HepG2 (cell line): Measurements from ENCODE around the gene IRF2. TPM values are rescaled to one million over a fixed set of nuclear protein-coding genes. Genes with fewer than 3 reads are reported as not detected.

ENCODE experiments used
- AGO1 ChIP-seq: fragments of 200-400 bp; formaldehyde crosslinking; IDR thresholded peaks from 2 replicates; pipeline ENCODE4 v1.6.1; 2017; ENCODE audit warnings: mild to moderate bottlenecking, low read depth, low read length, moderate library complexity; ENCODE audit not compliant: poor library complexity, severe bottlenecking
- BCLAF1 ChIP-seq: fragments of 450-650 bp; IDR thresholded peaks from 2 replicates; pipeline ENCODE4 v1.6.1; 2017; ENCODE audit warnings: mild to moderate bottlenecking
- DZIP1 ChIP-seq: sonication (generic); formaldehyde crosslinking; IDR thresholded peaks from 2 replicates; pipeline ENCODE4 v1.5.0; 2020; ENCODE audit warnings: mild to moderate bottlenecking, missing genetic modification reagents
- HMGXB3 ChIP-seq: sonication (generic); formaldehyde crosslinking; IDR thresholded peaks from 2 replicates; pipeline ENCODE4 v1.4.0; 2020; ENCODE audit warnings: missing genetic modification reagents, borderline replicate concordance
- HNRNPLL ChIP-seq: fragments of 200-400 bp; formaldehyde crosslinking; IDR thresholded peaks from 2 replicates; pipeline ENCODE4 v1.6.1; 2017; ENCODE audit warnings: mild to moderate bottlenecking, low read depth, low read length; ENCODE audit not compliant: poor library complexity, severe bottlenecking
- NFYB ChIP-seq: sonication (generic); formaldehyde crosslinking; IDR thresholded peaks from 2 replicates; pipeline ENCODE4 v1.4.0; 2020; ENCODE audit warnings: missing genetic modification reagents
- SSRP1 ChIP-seq: IDR thresholded peaks from 2 replicates; pipeline ENCODE4 v1.6.1; 2016; ENCODE audit warnings: control low read depth
- TCF7L2 ChIP-seq: IDR thresholded peaks from 2 replicates; pipeline ENCODE4 v1.6.1; 2011; ENCODE audit warnings: mild to moderate bottlenecking, low read depth, low read length, moderate library complexity
- ZNF230 ChIP-seq: sonication (generic); formaldehyde crosslinking; IDR thresholded peaks from 2 replicates; pipeline ENCODE4 v1.4.0; 2020; ENCODE audit warnings: mild to moderate bottlenecking, missing genetic modification reagents
- ZNF546 ChIP-seq: sonication (generic); formaldehyde crosslinking; conservative IDR thresholded peaks from 2 replicates; pipeline ENCODE4 v1.8.1; 2023; ENCODE audit warnings: mild to moderate bottlenecking, missing genetic modification reagents
- polyA plus RNA-seq, 8 experiments: library from polyadenylated mRNA; depleted of rRNA in 3 of 8; stranded (reverse) in 7 of 8; unstranded in 1 of 8; fragments of >200 nt; fragmentation: Illumina TruSeq in 4 of 8; extraction: Trizol in 4 of 8; gene quantifications; 2 replicates each; pipeline versions ENCODE4 v1.2.1 to v1.2.3, GENCODE V29; 2011 to 2016; ENCODE audit warnings: low read depth in 4 of 8, missing spikeins in 1 of 8, mixed read lengths in 1 of 8; ENCODE audit not compliant: insufficient read depth in 1 of 8
- total RNA-seq, 5 experiments: library from RNA; depleted of rRNA; stranded (reverse); fragments of >200 nt; fragmentation: Illumina TruSeq; extraction: Trizol; gene quantifications; 2 replicates each; pipeline ENCODE4 v1.2.3, GENCODE V29; 2016; ENCODE audit warnings: low read depth in 1 of 5
- TF ChIP-seq, protein P1 (sequence below): sonication (generic); formaldehyde crosslinking; IDR thresholded peaks from 2 replicates; pipeline ENCODE4 v1.9.0; 2022; ENCODE audit warnings: low read depth, missing genetic modification reagents
- TF ChIP-seq, protein P2 (sequence below): sonication (generic); formaldehyde crosslinking; IDR thresholded peaks from 2 replicates; pipeline ENCODE4 v1.9.0; 2022; ENCODE audit warnings: missing genetic modification reagents, mild to moderate bottlenecking, borderline replicate concordance

Gene IRF2
- total and polyA plus RNA-seq, 2 of the 13 experiments (the other 11 are each of a cell fraction or from before 2014, with no cell fraction given) = 15.5 to 28.8 TPM

DNA sequence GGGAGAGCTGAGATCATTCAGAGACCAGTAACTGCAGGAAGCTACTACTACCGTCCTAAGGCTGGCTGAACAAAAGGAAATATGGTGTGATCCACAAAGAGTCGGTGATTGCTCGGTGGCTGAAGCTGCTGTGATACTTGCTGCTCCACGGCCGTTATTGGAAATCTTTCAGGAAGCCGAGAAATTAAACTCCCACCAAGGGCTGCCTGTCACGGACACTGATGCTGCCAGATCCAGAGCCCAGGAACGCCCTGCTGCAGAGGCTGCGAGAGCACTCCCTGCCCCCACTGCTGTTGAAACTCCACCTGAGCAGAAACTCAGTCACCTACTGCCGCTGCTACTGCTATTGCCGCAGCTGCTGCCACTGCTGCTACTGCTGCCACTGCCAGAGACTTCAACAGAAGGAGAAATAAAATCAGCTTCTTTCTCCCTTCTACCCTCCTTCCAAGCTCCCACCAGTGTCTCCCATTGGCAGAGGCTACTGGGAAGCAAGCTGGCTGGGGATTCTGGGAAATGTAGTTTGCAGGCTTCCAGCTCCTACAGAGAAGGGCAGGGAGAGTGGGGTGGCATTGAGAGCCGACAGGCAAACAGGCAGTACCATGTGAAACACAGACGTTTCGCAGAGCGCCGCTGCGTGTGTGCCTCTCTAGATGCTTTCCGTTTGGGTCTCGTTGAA is 130.7 kb downstream of the IRF2 start (continued):
- TF ChIP-seq HMGXB3 (CRISPR knock-in tag) (peak; percentile 93; the same call in 1 of the 2 replicates), BCLAF1 (no peak), DZIP1 (CRISPR knock-in tag) (no peak), ZNF230 (CRISPR knock-in tag) (no peak), SSRP1 (CRISPR knock-in tag) (no peak), TCF7L2 (no peak), ZNF546 (CRISPR knock-in tag) (no peak), HNRNPLL (no peak), NFYB (peak; percentile 82), AGO1 (no peak)
- TF ChIP-seq, protein P1, sequence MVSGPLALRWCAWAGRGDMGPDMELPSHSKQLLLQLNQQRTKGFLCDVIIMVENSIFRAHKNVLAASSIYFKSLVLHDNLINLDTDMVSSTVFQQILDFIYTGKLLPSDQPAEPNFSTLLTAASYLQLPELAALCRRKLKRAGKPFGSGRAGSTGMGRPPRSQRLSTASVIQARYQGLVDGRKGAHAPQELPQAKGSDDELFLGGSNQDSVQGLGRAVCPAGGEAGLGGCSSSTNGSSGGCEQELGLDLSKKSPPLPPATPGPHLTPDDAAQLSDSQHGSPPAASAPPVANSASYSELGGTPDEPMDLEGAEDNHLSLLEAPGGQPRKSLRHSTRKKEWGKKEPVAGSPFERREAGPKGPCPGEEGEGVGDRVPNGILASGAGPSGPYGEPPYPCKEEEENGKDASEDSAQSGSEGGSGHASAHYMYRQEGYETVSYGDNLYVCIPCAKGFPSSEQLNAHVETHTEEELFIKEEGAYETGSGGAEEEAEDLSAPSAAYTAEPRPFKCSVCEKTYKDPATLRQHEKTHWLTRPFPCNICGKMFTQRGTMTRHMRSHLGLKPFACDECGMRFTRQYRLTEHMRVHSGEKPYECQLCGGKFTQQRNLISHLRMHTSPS (CRISPR knock-in tag) = no peak
- TF ChIP-seq, protein P2, sequence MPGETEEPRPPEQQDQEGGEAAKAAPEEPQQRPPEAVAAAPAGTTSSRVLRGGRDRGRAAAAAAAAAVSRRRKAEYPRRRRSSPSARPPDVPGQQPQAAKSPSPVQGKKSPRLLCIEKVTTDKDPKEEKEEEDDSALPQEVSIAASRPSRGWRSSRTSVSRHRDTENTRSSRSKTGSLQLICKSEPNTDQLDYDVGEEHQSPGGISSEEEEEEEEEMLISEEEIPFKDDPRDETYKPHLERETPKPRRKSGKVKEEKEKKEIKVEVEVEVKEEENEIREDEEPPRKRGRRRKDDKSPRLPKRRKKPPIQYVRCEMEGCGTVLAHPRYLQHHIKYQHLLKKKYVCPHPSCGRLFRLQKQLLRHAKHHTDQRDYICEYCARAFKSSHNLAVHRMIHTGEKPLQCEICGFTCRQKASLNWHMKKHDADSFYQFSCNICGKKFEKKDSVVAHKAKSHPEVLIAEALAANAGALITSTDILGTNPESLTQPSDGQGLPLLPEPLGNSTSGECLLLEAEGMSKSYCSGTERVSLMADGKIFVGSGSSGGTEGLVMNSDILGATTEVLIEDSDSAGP (CRISPR knock-in tag) = peak; percentile 51; the same call in 1 of the 2 replicates
